Stimulated activated CD8-positive, alpha-beta memory T cell treated with anti-CD3 and anti-CD28 coated beads, Interleukin-15, amount 100 ng/mL, for 4 hours (primary cell): ENCODE results near the gene VPS35L.

ENCODE experiments used
- DNase-seq, 2 donors: peaks; one replicate each; pipeline ENCODE4 v3.0.0-alpha.2; 2020; ENCODE audit warnings: low read depth in 2 of 2

Gene VPS35L

DNA sequence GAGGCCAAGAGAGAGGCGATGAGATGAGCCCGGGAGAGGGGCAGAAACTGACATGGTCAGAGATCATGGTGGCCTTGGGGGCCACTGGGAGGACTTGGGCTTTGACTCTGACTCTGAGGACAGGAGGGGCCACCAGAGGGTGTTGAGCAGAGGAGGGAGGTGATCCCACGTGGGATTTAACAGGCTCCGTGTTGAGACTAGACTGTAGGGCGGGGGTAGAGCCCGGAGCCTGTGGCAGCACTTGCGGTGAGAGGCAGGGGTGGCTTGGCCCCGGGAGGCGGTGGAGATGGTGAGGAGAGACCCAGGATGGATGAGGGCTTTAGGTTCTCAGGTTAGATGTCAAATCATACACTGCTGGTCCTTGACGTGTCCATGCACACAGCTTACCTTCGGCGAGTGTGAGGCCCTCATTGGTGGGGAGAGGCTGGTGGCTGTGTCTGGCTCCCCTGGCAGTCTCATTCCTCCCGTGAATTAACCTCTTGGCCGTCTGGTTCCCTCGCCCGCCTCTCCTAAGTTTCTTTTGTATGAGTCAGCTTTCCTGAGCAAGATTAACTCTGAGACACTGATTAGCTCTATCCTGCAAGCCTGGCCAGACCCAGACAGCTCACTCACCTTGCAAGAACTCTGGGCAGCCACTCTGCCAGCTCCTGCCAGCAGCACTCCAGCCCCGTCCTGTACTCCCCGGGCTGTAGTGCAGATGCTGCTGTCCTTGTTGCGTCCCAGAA, 39.7 kb downstream of the VPS35L start:
- DNase-seq = no peak

DNA sequence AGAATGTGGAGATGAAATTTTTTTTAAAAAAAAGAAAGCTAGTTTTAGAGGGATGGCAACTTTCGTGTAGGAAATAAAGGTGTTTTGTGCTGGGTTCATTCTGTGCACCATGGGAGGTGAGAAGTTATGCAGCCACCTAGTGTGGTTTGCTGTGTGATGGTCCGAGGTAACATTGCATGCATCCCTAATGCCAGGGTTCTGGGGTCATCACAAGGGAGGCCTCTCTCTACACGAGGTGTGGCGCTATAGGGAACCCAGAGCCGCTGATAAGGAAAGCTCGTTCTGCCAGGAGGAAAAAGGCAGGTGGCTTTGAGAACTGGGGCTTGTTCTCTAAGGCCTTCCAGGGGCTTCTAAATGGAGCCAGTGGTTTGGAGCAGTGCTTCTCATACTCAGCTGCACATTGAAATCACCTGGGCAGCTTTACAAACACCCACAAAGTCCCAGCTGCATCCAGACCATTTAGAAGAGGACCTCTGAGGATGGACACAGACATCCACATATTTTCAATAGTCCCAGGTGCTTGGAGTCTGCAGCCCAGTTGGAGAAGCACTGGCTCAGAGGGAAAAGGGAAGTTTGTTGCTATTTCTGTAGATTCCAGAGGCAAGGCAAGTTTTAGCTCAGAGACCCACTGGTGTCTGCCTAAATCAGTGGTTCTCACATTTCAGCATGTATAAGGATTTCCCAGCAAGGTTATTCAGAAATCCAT, 43.5 kb downstream of the VPS35L start:
- no peak for DNase-seq

DNA sequence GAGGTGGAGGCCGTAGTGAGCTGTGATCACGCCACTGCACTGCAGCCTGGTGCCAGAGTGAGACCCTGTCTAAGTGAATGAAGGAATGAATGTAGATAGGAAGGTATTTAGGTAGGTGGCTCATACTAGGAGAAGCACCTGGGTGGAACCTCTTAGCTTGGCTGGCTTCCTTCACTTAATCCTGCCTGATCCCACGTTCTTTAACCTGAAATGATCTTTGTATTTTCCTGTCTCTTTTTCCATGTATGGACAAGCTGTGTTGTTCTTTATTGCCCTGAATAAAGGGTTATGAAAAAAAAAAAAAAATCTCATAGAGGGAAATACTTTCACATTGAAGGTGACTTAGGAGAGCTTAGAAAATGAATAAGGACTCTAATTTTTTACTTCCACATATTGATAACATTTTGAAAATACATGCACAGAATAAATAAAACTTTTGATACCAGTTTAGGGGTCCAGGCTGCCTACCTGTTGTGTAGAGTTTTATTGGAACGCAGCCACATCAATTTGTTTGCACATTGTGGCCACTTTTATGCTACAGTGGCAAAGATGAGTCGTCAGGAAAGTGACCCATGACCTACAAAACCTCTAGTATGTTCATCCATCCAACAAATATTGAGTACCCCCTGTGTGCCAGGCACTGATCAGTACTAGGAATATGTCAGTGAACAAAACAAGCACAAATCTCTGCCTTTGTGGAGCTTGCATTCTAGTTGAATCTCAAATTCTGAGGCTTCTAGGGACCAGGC, 44.6 kb downstream of the VPS35L start:
- no peak for DNase-seq

DNA sequence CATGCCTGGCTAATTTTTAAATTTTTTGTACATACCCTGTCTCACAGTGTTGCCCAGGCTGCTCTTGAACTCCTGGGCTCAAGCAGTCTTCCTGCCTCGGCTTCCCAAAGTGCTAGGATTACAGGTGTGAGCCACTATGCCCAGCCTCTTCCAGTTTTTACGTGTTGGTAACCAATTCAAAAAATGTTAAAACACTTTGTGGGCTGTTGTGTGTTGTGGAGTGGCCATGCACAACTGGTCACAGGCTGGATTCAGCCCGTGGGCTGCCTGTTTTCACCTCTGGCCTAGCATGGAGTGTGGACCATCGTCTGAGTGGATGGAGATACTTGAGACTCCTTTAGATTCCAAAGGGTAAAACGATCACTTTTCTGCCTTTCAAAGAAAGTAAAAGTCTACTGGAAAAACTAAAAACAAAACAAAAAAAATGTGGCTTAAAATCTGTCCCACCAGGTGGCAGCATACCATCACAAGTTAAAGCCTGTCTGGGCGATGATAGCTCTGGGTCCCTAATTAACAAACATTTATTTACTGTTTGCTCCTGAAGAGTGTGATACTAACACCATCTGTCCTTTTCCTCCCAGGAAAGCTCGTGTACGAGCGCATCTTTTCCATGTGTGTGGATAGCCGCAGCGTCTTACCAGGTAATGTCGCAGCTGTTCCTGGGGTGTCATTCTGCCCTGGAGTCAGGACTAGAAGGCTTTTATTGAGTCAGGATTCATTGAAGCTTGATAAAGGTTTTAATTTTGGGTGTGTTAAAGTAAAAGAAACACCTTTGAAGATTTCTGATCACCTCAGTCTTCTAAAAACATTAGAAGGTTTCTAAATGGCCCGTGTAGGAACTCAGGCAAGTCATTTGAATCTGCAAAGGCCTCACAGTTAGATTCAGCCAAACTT, 45.8 kb downstream of the VPS35L start:
- no peak for DNase-seq

DNA sequence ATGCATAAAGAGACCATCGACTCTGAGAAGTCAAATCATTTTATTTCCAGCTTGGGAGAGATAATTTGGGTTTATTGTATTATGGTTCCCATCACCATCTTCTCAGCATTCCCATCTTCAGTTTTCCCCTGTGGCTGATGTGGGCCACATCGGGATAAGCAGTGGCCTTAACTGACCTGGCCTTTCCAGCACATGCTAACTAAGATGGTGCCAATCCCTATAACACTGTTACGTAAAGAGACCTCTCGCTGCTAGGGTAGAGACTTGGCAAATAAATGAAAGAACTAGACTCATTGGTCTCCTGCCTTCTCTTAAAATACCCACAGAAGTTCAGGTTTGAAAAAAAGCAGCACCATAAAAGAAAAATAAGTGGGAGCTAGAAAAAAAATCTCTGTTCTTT, 49.4 kb downstream of the VPS35L start:
- no peak for DNase-seq

DNA sequence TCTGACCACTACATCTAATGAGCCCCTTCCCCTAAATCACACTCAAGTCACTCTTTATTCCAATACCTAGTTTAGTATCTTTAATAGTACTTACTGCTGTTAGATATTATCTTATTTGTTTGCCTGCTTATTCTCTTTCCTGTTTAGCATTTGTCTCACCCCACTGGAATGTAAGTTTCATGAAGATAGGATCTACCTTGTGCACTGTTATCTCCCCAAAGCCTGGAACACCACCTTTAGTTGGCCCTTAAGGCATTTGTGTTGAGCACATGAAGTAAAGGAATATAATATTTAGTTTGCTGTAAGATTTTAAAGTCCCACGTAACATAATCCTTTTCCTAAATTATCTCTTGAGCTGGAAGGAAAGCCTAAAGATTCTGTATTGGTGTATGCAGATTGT, 50.2 kb downstream of the VPS35L start:
- DNase-seq = no peak

DNA sequence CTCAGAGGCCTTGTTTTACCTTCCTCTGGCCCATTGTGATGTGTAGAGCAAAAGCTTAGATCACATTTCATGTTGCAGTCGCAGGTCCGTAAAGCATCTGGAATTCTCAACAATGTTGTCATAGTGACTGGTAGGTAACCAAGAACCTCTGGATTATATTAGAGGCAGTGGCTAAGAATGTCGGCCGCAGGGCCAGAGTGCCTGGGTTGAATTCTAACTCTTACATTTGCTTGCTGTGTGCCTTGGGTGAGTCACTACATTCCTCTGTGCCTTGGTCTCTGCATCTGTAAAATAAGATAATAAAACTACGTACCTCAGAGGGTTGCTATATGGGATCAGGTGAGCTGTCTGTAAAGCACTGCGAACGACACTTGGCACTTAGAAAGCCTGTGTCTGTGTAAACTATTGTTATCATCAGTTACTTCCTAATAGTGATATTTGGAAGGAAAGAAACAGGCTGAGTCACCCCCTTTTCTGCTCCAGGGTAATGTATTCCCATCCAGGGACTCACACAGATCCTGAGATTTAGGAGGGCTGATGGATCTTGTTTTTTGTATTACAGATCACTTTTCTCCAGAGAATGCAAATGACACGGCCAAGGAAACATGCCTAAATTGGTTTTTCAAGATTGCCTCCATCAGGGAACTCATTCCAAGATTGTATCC, 52.2 kb downstream of the VPS35L start:
- DNase-seq = no peak

DNA sequence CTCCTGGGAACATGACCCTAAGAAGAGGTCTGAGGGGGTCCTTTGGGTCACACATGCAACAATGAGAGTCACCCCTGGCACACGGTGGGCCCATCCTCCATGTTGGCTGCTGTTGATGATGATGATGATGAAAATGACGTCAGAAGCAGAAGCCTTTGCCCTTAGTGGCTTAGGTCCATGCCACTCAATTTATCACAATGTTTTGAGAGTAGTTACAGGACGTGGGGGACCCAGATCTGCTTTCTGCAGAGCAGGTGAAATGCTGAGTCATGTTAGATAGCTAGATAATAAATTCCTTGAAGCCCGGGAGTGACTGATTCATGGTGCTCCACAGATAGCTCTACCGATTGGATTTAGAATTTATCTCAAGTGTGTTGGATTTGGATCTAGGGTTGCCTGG, 53.9 kb downstream of the VPS35L start:
- no peak for DNase-seq

DNA sequence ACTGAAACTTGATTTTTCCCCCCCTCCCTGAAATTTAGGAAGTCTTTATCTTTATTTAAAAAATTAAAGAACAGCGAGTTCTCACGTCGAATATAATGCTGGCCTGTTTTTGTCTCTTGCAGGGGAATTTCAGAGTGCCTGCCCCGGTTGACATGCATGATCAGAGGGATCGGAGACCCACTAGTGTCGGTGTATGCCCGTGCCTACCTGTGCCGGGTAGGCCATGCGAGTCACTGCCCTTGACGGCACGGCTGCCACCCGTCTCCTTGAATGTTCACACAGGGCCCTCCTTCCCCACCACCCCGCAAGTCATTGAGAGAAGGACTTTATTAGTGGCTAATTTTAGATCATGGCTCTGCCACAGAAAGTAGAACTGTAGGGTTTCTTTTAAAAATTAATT, 54.7 kb downstream of the VPS35L start:
- no peak for DNase-seq

DNA sequence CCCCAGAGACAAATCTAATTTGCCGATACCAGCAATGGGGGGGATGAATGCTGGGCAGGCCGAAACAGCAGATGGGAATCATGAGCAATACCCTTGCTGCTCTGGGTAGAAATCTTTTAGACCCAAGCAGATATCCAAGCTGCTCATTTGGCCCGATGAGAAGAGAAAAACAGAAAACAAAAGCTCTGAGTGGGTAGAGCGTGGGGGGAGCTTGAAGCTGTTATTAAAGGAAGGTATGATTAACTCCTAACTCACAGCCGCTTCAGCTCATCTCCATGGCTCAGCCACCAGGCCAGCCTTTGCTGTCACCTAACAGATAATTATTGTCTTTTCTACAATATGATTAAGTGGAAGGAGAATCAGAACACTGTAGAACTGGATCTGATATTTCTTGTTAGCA, 58.3 kb downstream of the VPS35L start:
- DNase-seq = no peak

DNA sequence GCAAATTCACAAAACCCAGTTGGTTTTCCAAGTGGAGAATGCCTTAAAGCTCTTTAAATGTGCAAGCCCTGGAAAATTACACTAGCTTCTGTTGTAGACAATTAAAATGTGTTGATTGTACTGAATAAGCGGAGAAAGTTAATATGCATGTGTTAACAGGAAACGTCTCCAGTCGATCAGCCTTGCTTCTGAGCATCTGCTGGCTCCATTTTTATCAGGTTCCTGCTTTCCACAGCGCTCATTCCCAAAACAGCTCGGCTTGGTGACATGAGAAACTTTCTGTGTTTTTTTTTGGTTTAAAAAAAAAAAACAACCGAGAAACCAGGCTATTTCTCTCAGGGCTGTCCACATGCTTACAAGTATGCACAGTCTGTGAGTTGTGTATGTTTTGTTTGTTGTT, 60.7 kb downstream of the VPS35L start:
- no peak for DNase-seq

DNA sequence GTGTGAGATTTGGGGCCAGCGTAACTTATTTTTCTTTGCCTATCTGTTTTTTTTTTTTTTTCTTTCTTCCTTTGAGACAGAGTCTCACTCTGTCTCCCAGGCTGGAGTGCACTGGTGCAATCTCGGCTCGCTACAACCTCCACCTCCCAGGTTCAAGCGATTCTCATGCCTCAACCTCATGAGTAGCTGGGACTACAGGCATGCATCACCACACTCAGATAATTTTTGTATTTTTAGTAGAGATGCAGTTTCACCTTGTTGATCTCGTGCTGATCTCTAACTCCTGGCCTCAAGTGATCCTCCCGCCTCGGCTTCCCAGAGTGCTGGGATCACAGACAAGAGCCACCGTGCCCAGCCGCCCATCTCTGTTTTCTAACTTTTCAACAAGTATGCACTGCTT, 63.4 kb downstream of the VPS35L start:
- no peak for DNase-seq

DNA sequence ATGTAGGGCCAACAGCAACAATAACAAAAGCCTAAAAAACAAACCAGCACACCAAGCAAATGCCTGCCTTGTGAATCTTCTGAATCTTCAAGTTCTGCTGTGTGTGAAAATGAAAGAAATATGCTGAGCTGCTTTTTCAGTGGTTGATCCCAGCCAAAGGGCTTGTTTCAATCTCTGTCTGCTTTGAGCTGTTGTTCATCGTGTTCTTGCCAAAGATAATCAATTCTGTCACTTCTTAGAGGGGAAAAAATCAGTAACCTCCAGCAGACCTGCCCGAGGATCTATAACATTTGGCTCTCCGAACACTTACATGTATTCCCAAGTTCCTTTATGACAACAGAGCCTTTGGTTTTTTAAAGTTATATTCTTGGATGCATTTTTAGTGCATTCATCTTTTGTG, 65.9 kb downstream of the VPS35L start:
- no peak for DNase-seq

DNA sequence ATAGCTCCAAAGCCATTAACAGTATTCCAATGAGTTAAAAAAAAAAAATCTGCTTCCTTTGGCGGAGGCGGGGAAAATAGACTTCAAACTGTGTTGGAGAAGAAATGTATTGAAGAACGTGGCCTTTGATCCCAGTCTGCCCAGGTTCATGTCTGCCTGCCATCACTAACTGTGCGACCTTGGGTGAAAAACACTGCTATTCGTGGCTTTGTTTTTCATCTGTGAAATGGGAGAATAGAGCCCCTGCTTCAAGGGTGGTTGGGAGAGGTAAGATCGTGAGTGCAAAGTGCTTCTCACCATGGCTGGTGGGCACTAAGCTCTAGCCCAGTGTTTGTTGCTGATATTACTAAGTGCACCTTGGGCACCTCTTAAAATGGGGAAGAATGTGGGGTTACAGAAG, 69.5 kb downstream of the VPS35L start:
- no peak for DNase-seq

DNA sequence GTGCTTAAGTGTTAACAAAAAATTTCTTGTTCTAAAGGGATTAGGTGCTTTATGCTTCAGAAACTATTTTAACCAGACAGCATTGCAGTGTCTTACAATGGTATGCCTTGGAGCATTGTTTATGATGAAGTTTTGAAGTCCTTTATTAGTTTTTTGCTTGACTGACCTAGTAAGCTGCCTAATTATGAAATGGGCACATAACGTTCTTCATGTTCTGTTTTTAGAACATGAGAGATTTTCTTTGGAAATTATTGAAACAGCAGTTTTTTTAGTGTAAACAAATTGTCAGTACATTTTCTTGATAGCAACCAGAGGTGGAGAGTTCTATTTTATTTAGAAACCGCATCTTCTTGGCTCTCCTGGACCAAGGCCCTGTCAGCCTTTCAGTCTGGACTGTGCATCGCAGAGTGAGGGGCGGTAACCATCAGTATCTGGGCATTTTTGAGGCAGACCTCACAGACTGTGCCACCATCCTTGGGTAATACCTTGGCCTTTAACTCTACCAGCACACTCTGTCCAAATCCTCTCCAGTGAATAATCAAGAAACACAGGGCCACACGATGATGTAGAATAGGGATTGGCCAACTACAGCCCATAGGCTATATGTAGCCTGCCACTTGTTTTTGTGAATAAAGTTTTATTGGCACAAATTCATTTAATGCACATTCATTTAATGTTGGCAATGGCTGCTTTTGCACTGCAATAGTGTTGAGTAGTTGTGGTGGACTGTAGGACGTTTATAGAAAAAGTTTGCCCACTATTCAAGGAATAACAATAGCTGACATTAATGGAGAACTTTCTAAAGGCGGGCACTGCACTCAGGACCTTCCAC, 81.1 kb downstream of the VPS35L start:
- DNase-seq = no peak

DNA sequence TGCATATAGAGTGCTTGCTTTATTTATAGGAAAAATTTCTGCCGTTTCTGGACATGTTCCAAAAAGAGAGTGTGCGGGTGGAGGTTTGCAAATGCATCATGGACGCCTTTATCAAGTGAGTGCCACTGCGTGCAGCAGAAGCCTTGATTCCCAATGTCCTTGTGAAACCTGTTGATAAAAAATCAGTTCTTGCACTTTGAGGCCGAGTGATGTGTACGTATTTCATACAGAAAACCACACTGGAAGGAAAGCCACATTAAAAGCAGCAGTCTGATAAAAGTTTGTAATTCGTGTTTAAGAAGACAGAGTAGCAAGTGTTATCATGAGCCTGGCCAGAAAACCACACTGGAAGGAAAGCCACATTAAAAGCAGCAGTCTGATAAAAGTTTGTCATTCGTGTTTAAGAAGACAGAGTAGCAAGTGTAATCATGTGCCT, 84.5 kb downstream of the VPS35L start:
- no peak for DNase-seq

DNA sequence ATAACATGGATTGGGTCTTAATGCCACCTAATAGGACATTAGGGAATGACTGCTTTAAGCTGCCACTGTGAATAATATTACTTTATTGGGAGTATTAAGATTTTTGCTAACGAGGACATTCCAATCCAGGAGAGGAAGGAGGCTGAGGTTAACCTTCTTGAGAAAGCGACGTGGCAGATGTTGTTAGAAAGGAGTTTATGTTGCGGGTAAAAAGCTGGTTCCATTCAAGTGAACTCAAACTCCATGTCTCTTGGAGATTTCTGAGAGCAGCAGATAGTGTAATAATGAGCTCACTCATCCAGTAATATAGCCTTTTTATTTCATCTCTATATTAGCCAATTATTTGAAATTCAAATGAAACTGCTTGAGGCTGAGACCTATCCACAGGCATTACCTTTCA, 87.0 kb downstream of the VPS35L start:
- no peak for DNase-seq

DNA sequence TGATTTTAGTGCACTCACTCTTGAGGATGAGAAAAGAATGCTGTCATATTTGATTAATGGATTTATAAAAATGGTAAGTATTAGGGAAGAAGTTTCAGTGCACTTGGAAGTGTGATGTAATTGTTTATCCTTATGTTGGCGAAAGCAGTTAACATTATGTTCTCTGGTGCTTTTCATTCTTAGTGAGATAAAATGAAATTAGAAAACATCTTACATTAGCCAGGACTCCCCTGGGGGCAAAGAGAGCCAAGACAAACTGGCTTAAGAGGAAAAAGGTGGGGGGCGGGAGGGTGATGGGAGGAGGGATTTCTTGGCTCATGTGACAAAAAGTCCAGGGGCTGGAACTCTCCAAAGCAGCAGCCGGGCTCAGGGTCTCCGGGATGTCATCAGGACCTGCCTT, 89.4 kb downstream of the VPS35L start:
- DNase-seq = no peak

DNA sequence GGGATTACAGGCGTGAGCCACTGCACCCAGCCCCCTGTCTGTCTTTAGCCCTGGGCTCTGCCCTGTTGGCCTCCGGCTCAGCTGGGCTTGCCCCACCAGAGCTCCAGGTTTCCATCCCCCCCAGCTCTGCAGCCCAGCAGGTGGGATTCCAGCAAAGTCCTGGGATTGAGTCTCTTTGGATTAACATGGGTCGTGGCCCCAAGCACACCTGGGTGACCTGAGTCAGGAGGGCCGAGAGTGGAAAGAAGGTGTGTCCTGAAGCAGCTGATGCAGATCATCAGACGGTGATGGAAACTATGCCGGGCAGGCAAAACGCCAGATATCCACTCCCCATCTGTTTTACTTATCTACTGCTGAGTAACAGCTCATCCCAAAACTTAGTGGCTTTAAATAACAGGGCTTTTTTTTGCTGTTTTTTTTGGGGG, 90.1 kb downstream of the VPS35L start:
- no peak for DNase-seq

DNA sequence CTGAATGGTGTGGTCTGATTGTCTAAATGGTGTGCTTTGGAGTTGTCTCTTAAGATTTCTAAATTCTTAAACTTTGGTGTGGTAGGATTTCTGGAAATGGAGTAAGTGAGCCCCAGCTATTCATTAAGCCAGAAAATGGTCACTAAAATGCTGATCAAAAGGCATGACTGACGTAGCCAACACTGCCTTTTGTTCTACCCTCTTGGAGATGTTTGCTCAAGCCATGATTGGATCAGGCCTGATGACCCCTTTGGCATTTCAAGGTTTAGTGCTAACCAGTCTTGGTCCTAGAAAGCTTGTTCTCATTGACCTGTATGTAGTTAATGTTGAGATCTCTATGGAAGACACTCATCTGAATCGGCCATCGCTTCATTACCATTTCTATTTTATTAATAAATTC, 94.5 kb downstream of the VPS35L start:
- no peak for DNase-seq
